CD4-positive, alpha-beta T cell (primary cell): ENCODE data around the gene VPS37C. TPM values are rescaled to one million over a fixed set of nuclear protein-coding genes. Genes with fewer than 3 reads are reported as not detected.

Source experiments
- ATAC-seq: fragments of 200-7000 bp; cut with Tn5 transposase; one replicate; pipeline ENCODE4 v1.10.0; 2022; ENCODE audit warnings: mild to moderate bottlenecking; ENCODE audit not compliant: poor library complexity
- CTCF ChIA-PET: fragments of 350-600 bp; sonication (Branson Sonifier 250); formaldehyde crosslinking; loops from one replicate; lab custom pipeline; 2021; ENCODE audit warnings: antibody characterized with exemption, inconsistent platforms; lab: Charles Lee
- POLR2A ChIA-PET: fragments of 350-600 bp; sonication (Branson Sonifier 250); formaldehyde crosslinking; loops from one replicate; lab custom pipeline; 2021; ENCODE audit warnings: antibody characterized with exemption, inconsistent platforms; lab: Charles Lee
- DNase-seq, 14 experiments: peaks; one replicate each; pipeline ENCODE4 v3.0.0-alpha.2; 2013 to 2020; ENCODE audit warnings: mixed read lengths in 2 of 14
- H3K27ac ChIP-seq, 2 donors: one replicate each; pipeline versions ENCODE4 v1.5.1 to v1.7.0; 2013; ENCODE audit warnings: low read length in 2 of 2, low read depth in 1 of 2, mild to moderate bottlenecking in 1 of 2
- H3K27me3 ChIP-seq, 2 experiments: 1 replicate in 1 of 2; 2 replicates in 1 of 2; pipeline versions ENCODE4 v1.6.1 to v1.7.0; 2013; ENCODE audit warnings: low read length in 2 of 2, control low read depth in 1 of 2, mild to moderate bottlenecking in 1 of 2, moderate library complexity in 1 of 2; ENCODE audit not compliant: insufficient read depth in 2 of 2, control insufficient read depth in 1 of 2
- H3K36me3 ChIP-seq: one replicate; pipeline ENCODE4 v1.6.1; 2013; ENCODE audit warnings: low read length, control low read depth; ENCODE audit not compliant: insufficient read depth
- H3K4me1 ChIP-seq: one replicate; pipeline ENCODE4 v1.6.1; 2013; ENCODE audit warnings: low read length, control low read depth; ENCODE audit not compliant: insufficient read depth
- H3K4me3 ChIP-seq: one replicate; pipeline ENCODE4 v1.5.1; 2013; ENCODE audit warnings: mild to moderate bottlenecking, low read length, moderate library complexity
- H3K9me3 ChIP-seq, 2 experiments: 1 replicate in 1 of 2; 2 replicates in 1 of 2; pipeline versions ENCODE4 v1.6.1 to v1.7.0; 2013; ENCODE audit warnings: low read length in 2 of 2, mild to moderate bottlenecking in 2 of 2, control low read depth in 1 of 2, moderate library complexity in 1 of 2; ENCODE audit not compliant: control insufficient read depth in 1 of 2, insufficient read depth in 1 of 2
- H3K27ac Mint-ChIP-seq: one replicate; pipeline ENCODE4 v1.8.0; 2020; ENCODE audit warnings: mixed read lengths
- H3K27me3 Mint-ChIP-seq: one replicate; pipeline ENCODE4 v1.8.0; 2021; ENCODE audit warnings: mixed read lengths
- H3K36me3 Mint-ChIP-seq: one replicate; pipeline ENCODE4 v1.8.0; 2021; ENCODE audit warnings: low read depth, mixed read lengths
- H3K4me1 Mint-ChIP-seq: one replicate; pipeline ENCODE4 v1.8.0; 2021; ENCODE audit warnings: low read depth, mixed read lengths
- H3K4me3 Mint-ChIP-seq: one replicate; pipeline ENCODE4 v1.8.0; 2020; ENCODE audit warnings: mild to moderate bottlenecking, mixed read lengths
- H3K9me3 Mint-ChIP-seq: one replicate; pipeline ENCODE4 v1.8.0; 2020; ENCODE audit warnings: mixed read lengths
- intact Hi-C, 2 experiments: fragments of 100-400 bp; cut with DNase I in 1 of 2; cut with micrococcal nuclease in 1 of 2; formaldehyde crosslinking; loops; one replicate each; pipeline versions ENCODE4 v1.15.1 to v1.9.0; 2023 to 2025; cut with DNase I, micrococcal nuclease
- total RNA-seq, 174 experiments: library from RNA in 2 of 174; stranded (reverse) in 2 of 174; gene quantifications; one replicate each; pipeline ENCODE4 v1.2.3 and lab custom pipeline; 2021 to 2026
- TF ChIP-seq, protein P1 (sequence below): fragments of 200-600 bp; IDR thresholded peaks from one replicate; pipeline ENCODE4 v1.8.0; 2022; ENCODE audit warnings: antibody characterized with exemption, mild to moderate bottlenecking

VPS37C gene
- total RNA-seq, 2 experiments from 2014 or later, result 1.8 to 2.0 TPM

DNA sequence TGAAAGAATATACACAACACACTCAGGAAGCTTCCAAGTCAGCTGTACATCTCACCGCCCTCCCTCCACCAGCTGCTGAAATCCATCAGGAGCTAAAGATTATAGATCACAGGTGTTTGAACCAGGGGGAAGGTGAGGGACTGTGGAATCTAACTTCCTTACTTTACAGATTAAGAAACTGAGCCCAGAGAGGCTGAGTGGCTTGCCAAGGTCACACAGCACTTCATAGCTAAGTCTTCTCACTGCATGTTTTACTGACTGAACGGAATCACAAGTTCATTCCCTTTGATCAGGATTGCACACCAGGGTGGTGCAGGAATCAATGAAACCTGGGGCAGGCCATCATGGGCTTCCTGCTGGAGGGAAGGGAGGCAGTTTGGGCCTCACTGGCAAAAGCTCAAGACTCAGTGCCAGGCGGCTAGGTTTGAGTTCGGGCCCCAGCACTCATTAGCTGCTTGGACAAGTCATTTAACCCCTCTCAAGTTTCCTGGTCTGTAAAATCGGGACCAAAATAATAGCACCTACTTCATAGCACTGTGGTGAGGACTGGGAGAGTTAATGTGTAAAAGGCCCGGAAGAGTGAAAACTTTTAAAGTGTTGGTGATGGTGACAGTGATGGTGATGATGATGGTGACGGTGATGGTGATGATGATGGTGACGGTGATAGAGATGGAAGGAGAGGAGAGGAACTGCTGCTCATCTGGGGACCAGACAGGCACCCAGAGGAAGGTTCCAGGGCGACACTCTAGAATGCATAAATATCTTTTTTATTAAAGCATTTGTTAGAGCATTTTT is 50.8 kb downstream of the VPS37C start:
- Mint-ChIP-seq H3K4me1 (peaks cover 99% of the 10 kb centered on the region), H3K9me3 (no peaks in the 10 kb centered on the region), H3K4me3 (peak overlapping the region; percentile 83), H3K36me3 (peaks cover 97% of the 10 kb centered on the region), H3K27ac (no peak overlapping the region), H3K27me3 (no peaks in the 10 kb centered on the region)
- Histone ChIP-seq H3K27ac (peak overlapping the region; percentile 67 to 71), H3K4me3 (no peak overlapping the region), H3K36me3 (peaks cover 83% of the 10 kb centered on the region), H3K9me3 (no peaks in the 10 kb centered on the region), H3K27me3 (no peaks in the 10 kb centered on the region), H3K4me1 (peaks cover 99% of the 10 kb centered on the region)
- TF ChIP-seq, protein P1, sequence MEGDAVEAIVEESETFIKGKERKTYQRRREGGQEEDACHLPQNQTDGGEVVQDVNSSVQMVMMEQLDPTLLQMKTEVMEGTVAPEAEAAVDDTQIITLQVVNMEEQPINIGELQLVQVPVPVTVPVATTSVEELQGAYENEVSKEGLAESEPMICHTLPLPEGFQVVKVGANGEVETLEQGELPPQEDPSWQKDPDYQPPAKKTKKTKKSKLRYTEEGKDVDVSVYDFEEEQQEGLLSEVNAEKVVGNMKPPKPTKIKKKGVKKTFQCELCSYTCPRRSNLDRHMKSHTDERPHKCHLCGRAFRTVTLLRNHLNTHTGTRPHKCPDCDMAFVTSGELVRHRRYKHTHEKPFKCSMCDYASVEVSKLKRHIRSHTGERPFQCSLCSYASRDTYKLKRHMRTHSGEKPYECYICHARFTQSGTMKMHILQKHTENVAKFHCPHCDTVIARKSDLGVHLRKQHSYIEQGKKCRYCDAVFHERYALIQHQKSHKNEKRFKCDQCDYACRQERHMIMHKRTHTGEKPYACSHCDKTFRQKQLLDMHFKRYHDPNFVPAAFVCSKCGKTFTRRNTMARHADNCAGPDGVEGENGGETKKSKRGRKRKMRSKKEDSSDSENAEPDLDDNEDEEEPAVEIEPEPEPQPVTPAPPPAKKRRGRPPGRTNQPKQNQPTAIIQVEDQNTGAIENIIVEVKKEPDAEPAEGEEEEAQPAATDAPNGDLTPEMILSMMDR, result no peak
- ChIA-PET CTCF (interaction anchor here (1.6 to 4.2 kb wide), 5 partner anchors 10 to 141 kb away, joined by 4 to 19 read pairs (median 11); no protein-coding TSS in a partner anchor), POLR2A (interaction anchor here (0.7 to 7.6 kb wide), 16 partner anchors 12 to 204 kb away, joined by 3 to 116 read pairs (median 16); partner anchors contain the start of gene PRPF19)
- ATAC-seq (peak; percentile 36), DNase-seq (peak in 3 of 14 experiments; percentile 70 to 80 (median 74))
- intact Hi-C loops, result loop anchor here (1.0 to 5.0 kb wide), 5 partner anchors 8 to 123 kb away; partner anchors contain the start of gene CD5 (in 1 of the 2)

DNA sequence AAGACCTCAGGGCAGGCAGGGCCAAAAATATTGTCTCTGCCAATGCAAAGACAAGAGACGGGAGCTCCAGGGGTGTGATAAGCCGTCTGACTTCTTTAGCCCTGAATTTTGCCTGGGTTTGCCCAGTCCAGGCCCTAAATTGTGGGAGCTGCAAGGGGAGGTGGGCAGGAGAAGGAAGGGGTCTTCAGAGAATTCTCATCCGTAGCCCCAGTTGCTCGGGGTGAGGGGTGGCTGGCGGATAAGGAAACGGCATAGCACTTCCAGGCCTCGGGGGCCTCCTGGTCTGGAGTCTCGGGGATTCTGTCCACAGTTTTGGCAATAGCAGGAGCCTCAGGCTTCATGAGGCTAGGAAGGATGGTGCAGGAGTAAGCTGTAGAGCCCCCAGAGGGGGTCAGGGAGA is 51.6 kb downstream of the VPS37C start:
- POLR2A ChIA-PET, result interaction anchor here (0.9 to 7.6 kb wide), 9 partner anchors 12 to 123 kb away, joined by 4 to 116 read pairs (median 40); no protein-coding TSS in a partner anchor
- no peaks in the 10 kb centered on the region for H3K9me3 Mint-ChIP-seq
- TF ChIP-seq, protein P1, result no peak
- peaks cover 99% of the 10 kb centered on the region for H3K4me1 ChIP-seq
- no peak overlapping the region for H3K4me3 ChIP-seq
- CTCF ChIA-PET, result interaction anchor here (2.8 to 3.3 kb wide), 2 partner anchors 11 to 29 kb away, joined by 11 to 19 read pairs; no protein-coding TSS in a partner anchor
- H3K9me3 ChIP-seq, result no peaks in the 10 kb centered on the region
- no peaks in the 10 kb centered on the region for H3K27me3 ChIP-seq
- H3K27me3 Mint-ChIP-seq, result no peaks in the 10 kb centered on the region
- H3K36me3 ChIP-seq, result peaks cover 83% of the 10 kb centered on the region
- no peak for ATAC-seq
- no peak for DNase-seq
- H3K36me3 Mint-ChIP-seq, result peaks cover 94% of the 10 kb centered on the region
- intact Hi-C loops, result loop anchor here (2.0 to 5.0 kb wide), 4 partner anchors 27 to 122 kb away; no protein-coding TSS in a partner anchor
- no peak overlapping the region for H3K27ac Mint-ChIP-seq
- H3K4me1 Mint-ChIP-seq, result peaks cover 96% of the 10 kb centered on the region
- H3K27ac ChIP-seq, result peak overlapping the region; percentile 67 to 71
- peak overlapping the region; percentile 57 for H3K4me3 Mint-ChIP-seq

DNA sequence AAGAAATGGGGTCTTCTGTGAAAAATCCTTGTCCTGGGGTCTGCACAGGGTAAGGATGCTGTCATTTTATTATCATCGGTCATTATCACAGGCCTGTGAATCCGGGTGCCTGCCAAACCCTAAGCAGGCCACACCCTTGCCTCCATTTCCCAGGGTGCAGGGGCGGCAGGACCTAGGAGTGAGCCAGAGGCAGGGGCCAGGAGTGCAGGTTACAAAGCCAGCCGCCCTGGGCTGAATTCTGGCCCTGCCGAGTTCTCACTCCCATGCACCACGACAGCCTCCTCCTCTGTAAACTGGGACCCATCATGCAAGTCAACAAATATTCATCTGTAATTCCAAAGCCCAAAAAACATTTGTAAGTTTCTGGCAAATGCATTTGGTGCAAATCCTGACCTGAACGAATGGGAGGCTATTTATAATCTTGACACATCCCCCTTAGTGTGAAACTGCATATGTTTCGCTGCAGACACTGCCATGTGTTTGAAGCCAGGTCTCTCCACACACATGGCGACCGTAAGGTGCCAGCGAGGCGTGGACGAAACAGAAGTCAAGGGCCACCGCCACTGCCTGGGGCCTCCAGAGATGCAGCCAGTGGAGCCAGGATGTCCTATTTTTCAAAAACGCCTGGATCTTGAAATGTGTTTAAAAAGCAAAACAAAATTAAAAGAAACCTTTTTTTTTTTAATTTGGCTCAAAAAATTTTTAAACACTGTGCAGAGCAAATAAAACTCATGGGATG is 52.2 kb downstream of the VPS37C start:
- peaks cover 83% of the 10 kb centered on the region for H3K36me3 ChIP-seq
- peak overlapping the region; percentile 57 for H3K4me3 Mint-ChIP-seq
- DNase-seq (no peak), ATAC-seq (no peak)
- no peaks in the 10 kb centered on the region for H3K9me3 Mint-ChIP-seq
- no peaks in the 10 kb centered on the region for H3K27me3 Mint-ChIP-seq
- H3K4me3 ChIP-seq, result no peak overlapping the region
- intact Hi-C loops, result no loop called here
- H3K4me1 ChIP-seq, result peaks cover 99% of the 10 kb centered on the region
- no peaks in the 10 kb centered on the region for H3K9me3 ChIP-seq
- H3K4me1 Mint-ChIP-seq, result peaks cover 96% of the 10 kb centered on the region
- peaks cover 92% of the 10 kb centered on the region for H3K36me3 Mint-ChIP-seq
- ChIA-PET CTCF (interaction anchor here (1.8 to 2.8 kb wide), 2 partner anchors 11 to 48 kb away, joined by 4 to 11 read pairs; no protein-coding TSS in a partner anchor), POLR2A (interaction anchor here (1.1 to 7.6 kb wide), 7 partner anchors 13 to 122 kb away, joined by 4 to 116 read pairs (median 20); no protein-coding TSS in a partner anchor)
- peak overlapping the region; percentile 67 to 71 for H3K27ac ChIP-seq
- no peaks in the 10 kb centered on the region for H3K27me3 ChIP-seq
- TF ChIP-seq, protein P1, result no peak
- no peak overlapping the region for H3K27ac Mint-ChIP-seq
